Measurements from ENCODE around the gene IFNG-AS1.

DNA sequence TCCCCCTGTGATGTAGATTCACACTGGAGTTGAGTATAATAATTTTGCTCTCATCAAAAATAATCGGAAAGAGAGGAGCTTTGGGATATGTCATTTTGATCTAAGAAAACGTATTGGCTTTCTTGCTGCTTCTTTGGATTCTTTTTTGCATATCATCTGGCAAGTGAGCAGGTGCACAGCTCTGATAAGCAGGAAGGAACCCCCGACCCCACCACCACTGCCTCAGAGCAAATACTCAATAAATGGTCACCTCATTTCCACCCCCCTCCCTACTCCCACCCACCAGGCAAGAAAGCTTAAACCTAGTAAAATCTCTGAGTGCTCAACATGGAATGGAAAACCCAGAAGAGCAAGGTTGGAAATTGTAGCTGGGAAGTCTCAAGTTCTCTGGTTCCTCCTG, 49.4 kb downstream of the IFNG-AS1 start:
- TF ChIP-seq POLR2A (IDR thresholded peaks at IDR 0.05), result no peak
- TF ChIP-seq, protein P1, sequence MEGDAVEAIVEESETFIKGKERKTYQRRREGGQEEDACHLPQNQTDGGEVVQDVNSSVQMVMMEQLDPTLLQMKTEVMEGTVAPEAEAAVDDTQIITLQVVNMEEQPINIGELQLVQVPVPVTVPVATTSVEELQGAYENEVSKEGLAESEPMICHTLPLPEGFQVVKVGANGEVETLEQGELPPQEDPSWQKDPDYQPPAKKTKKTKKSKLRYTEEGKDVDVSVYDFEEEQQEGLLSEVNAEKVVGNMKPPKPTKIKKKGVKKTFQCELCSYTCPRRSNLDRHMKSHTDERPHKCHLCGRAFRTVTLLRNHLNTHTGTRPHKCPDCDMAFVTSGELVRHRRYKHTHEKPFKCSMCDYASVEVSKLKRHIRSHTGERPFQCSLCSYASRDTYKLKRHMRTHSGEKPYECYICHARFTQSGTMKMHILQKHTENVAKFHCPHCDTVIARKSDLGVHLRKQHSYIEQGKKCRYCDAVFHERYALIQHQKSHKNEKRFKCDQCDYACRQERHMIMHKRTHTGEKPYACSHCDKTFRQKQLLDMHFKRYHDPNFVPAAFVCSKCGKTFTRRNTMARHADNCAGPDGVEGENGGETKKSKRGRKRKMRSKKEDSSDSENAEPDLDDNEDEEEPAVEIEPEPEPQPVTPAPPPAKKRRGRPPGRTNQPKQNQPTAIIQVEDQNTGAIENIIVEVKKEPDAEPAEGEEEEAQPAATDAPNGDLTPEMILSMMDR (IDR thresholded peaks at IDR 0.05), result no peak
